GM18907 (cell line): ENCODE data around the gene TCF19.

Experiments
- ATAC-seq: cut with Tn5 transposase; IDR thresholded peaks from one replicate; pipeline ENCODE4 v1.9.1; 2021; ENCODE audit warnings: mild to moderate bottlenecking, moderate library complexity; ENCODE audit not compliant: unreplicated experiment

TCF19 gene, protein sequence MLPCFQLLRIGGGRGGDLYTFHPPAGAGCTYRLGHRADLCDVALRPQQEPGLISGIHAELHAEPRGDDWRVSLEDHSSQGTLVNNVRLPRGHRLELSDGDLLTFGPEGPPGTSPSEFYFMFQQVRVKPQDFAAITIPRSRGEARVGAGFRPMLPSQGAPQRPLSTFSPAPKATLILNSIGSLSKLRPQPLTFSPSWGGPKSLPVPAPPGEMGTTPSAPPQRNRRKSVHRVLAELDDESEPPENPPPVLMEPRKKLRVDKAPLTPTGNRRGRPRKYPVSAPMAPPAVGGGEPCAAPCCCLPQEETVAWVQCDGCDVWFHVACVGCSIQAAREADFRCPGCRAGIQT

DNA sequence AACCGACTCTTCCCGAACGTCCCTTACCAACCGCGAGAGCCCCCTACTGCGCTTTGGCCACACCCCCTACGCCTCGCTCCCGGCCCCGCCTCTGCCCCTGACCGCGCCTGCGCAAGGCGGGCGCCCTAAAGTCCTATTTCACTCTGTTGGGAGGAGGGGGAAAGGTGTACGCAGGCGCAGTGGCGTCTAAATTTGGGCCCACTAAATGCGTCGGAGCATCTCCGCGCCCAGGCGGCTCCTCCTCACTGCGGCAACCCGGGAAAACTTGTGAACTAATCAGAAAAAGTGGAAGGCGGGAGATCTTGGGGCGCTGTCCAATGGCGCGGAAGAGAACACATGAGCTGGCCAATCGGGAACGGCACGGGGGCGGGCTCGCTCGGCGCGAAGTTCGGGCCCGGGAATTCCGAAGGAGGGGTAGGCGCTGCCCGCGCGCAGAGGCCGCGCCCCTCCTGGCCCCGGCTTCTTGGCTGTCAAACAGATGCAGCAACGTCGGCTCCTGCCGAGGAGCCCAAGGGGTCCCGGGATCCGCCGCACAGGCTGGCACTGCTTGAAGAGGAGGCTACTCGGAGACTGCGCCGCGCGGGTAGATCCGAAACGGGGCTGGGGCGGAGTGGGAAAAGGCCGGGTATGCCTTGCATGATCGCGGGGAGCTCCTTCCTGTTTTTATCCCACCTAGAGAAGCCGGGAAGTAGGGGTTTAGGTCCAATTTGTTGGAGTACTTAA lies at the start of gene TCF19:
Gene TCF19, plus strand, starts transcription at position 450 of the 723 bp plus-strand sequence. CDS start 881 bp downstream, outside the sequence.
- ATAC-seq, result peak; percentile 75

DNA sequence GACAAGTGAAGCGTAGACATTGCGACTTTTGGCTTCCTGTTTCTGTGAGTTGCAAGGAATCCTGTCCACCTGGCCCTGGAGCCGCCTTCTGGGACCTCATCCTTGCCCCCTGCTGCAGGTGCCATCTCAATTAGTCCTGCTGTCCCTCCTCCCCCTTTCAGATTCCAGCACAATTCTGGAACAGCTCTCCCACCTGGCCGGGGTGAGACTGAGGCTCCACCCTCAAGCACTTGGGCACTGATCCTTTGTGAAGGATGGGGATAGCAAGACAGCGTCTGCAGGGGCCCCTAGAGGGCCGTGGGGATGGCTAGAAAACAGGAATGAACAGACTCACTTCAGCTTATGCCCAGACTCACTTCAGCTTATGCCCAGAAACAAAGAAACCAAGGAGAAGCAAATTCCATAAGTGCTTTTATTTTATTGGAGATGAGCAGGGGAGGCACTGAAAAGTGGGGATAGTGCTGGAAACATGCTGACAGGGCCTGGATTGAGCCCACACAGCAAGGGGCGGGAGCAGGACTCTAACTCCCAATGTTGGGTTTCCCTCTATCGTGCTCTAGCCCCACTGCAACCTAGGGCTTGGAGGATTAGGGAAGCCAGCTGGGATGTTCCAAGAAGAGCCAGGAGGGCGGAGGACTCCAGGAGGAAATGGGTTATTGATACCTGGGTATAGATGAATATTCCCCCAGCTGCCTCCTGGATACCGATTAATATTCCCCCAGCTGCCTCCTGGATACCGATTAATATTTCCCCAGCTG lies 47.4 kb upstream of the TCF19 start:
- ATAC-seq, result no peak

DNA sequence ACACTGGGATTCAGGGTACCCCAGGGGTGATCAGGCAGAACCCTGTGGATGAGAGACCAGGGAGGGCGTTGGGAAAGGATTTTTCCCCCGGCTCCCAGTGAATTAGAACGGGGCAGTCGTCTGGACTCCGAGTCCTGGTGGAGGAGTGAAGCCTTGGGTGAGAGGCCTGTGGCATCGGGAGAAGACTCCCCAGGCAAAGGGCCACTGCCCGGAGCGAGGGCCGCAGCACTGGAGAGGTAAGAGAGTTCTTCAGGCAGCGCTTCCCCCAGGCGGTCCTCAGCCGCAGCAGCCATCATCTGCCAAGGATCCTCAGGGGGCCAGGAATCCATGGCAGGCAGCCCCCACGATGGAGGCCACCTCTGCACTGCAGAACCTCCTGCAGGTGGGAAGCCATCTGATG lies 46.7 kb upstream of the TCF19 start:
- ATAC-seq, result no peak

DNA sequence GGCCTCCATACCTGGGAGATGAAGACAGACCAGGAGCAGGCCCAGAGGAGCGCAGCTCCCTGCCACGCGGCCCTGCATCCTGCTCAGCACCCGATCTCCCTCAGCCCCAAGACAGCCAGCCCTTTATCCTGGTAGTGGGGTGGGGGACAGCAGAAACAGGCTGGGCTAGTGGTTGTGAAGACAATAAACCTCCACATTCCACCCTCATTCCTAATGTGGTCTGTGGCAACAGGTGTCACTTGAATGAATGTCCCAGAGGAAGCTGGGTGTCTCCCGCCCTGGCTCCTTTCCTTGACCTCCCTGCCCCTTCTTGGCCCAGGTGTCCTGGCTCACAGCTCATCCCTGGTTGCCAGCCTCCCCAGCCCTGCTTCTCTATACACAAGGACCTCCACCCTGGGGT lies 45.9 kb upstream of the TCF19 start, which contains the start of gene C6orf15:
Gene C6orf15, minus strand, starts transcription at position 98 of the 400 bp plus-strand sequence. Its CDS starts 20 bp downstream, at position 78.
- ATAC-seq, result no peak

DNA sequence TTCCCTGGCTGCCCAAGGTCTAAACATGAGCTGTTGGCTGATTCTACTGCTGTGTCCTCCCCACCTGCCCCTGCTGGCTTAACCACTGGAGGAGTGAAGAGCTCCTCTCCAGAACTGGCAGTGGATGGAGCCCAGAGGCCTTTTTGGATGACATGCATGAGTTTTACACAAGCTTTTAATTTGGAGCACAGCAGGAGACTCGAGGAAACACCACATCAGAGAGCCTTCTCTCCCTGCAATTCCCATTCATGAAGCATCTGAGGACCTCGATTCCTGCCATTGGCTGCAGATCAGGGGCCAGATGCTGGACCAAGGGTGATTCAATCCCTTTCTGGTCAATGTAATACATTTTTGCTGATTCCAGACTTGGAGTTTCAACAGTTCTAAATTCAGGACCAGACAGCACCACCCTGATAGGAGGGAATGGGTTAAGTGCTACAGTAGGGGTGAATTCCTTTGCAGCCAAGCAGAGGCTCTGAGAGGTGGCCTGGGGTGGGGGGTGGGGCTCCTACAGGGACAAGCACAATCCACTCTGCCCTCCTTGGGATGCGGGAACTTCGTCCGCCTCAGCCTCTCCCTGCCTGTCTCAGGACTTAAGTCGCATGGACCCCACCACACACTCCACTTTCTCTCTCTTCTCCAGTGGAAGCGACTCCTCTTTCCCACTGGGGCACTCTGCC lies 44.4 kb upstream of the TCF19 start:
- no peak for ATAC-seq

DNA sequence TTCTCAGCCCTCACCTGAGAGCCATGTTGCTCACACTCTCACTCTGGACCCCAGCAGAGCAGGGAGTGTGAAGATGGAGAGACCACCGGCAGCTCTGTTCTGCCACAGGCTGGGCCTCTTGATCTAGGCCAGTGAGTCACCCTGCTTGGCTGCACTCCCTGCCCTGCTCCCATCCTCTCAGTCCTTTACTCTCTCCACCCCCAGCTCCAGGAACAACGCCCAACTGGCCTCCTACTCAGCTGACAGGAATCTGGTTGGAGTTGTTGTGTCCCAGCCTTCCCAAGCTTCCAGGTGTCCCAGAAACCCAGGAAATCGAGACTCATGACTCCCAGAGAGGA lies 43.9 kb upstream of the TCF19 start, which contains the start of gene PSORS1C1:
Gene PSORS1C1, plus strand, starts transcription at position 260 of the 338 bp plus-strand sequence. CDS start 14,833 bp downstream, outside the sequence.
- ATAC-seq, result no peak

DNA sequence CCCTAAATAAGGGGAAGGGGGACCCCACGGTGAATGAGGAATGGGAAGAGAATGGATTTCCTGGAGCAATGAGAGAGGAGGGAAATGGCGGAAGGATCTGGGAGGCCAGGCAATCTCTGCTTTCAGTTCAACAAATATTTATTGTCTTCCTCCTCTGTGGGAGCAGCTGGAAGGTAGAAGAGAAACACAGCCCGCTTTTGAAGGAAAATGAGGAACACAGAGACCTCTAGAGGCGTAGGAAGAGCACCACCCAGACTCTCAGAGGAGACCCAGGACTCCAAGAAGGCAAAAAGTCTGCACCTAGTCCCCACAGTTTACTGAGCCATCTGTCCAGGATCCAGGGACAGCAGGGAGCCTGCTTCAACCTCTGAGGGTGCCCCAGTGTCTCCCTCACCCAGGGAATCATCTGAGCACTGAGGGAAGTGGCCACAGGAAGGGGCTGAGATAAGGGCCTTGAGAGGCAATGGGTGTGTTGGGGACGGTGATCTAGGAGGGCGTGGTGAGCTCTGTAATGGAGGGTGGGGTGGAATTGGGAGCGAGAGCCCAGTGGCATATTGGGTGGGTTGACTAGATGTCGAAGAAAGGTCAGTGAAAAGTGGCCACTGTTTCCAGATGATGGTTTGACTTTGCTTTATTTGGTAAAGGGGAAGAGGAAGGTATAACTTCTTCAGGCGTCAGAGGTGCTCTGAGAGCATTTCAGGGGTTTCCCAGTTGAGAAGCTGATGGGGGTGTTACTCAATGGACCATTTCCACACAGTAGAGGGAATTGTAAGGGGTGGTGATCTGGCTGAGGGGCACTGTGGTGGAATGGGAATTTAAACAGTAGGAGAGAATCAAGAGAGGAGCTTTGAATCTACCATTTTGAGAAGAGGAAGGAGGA lies 43.2 kb upstream of the TCF19 start:
- ATAC-seq, result no peak

DNA sequence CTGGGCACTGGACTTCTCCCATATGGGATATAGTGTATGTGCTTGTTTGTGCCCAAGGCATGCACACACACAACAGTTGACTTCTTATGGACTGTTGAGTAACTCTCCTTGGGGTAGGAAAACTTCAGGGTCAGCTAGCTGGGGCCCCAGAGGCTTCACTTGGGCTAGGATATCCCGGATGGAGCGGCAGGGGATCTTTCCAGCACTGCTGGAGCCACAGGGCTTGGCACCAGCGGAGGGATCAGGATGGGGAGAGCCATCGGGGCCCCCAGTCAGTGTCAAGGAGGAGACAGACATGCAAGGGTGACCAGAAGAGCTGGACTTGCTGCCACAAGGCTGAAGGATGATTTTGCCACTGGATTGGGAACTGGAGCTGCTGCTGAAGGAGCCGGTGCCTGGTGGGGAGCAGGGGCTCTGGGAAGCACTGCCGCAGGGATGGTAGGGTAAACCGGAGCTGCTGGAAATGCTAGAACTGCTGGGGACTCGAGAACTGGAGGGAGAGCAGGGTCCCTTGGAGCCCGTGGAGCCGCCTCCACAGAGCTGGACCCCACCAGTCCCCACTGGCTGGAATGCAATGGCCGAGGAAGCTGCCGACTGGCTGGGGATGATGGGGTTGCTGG lies 42.3 kb upstream of the TCF19 start:
- ATAC-seq, result no peak

DNA sequence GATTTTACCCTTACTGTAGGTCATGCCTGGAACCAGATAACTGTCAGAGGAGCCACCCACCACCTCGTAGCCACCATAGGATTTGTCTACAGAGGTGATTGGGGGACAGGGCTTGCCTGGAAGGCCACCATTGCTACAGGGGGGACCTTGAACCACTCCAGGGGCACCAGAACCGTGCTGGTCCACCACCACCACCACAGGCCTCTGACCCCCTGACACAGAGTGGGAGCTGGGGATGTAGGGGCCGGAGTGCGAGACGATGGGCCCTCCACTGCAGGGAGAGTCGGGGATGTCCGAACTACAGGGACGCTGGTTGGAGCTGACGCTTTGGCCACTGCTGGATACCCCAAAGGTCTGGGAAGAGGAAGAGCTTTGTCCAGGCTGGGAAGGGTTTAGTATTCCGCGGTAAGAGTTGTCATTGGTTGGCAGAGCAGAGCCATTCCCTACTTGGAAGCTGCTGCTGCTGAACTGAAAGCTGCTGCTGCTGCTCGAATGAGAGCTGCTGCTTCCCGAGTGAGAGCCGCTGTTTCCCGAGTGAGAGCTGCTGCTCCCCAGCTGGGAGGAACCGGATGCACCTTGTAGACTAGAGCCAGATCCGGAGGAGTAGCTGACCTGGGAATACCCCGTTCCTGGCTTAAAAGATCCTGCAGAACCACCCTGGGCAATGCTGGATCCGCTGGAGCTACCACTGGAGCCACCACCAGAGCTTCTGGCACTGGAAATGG lies 41.6 kb upstream of the TCF19 start:
- ATAC-seq, result no peak

DNA sequence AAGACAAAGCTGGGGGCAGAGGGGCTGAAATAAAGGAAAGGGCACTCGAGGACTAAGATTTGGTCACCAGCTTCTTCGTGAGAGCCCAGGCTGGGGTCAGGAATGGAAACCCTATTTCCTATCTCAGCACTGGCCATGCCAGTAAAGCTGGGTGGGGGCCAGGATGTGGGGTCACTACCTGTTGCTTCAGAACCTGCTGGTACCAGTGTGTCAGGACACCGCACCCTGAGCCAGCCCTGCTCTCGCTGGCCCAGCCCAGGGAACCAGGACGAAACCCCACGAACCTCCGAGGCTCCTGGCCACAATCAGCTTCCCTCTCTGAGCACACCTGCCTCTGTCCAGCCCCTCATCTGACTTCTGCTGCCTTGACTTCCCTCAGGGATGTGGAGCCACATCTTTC lies 40.2 kb upstream of the TCF19 start:
- ATAC-seq, result no peak

DNA sequence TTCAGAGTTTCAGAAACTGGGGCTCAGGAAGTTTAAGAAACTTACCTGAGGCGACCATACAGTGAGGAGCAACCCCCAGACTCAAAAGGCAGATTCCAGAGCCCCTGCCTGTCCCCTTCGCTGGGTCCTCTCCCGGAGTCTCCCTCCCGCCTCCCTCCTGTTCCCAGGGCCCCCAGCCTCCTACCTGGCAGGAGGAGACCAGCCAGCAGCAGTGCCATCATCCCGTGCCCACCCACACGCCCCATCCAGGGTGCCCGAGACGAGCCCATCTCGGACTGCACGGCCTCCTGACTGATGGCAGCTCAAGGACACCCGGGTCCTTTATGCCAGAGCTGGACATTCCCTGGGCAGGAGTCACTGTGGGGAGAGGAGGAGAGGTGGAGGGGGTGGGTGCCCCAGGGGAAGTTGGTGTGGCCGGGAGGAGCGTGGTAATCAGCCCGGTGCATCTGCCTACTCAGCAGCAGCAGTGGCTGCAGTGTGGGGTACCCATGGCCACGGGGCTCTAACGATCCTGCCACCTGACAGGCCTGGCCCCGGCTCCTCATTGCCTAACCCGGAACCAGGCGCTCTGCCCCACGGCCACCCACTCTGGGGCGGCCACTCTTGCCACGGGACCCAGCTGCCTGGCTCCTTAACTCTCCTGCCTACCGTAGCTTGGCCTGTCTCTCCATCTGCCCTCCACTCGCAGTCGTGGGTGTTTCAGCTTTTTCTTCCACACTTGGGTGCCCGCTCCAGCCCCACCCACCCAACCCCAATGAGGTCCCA lies 38.1 kb upstream of the TCF19 start, which contains the start of gene CDSN:
Gene CDSN, minus strand, starts transcription at position 296 of the 765 bp plus-strand sequence. Its CDS starts 27 bp downstream, at position 269.
- no peak for ATAC-seq

DNA sequence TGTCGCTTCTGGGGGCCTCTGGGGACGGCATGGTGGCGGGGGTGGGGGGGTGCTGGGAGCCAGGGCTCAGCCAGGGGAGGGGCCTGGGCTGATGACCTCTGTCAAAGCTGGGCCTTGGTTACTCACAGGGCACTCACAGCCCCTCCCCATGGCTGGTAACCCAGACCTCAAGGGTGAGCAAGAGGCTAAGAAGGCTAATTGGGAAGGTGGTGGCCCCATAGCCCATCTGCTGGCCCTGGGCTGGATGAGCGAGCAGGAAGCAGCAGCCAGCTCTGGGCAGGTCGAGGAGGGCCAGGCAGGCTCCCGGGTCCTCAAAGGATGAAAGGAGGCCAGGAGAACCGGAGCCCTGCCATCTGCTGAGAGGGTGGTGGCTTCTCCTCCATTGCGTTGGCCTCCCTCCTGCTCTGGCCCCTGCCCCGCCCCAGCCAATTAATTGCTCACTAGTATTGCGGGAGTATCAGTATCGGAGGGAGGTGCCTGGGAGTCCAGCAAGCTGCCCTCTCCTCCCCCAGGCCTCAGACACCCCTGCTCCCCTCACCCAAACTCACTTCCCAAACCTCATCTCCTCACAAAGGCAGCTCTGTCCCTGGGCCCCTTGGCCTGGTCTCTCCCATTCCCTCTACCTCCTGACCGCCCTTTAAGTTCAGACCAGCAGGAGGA lies 37.1 kb upstream of the TCF19 start:
- no peak for ATAC-seq

DNA sequence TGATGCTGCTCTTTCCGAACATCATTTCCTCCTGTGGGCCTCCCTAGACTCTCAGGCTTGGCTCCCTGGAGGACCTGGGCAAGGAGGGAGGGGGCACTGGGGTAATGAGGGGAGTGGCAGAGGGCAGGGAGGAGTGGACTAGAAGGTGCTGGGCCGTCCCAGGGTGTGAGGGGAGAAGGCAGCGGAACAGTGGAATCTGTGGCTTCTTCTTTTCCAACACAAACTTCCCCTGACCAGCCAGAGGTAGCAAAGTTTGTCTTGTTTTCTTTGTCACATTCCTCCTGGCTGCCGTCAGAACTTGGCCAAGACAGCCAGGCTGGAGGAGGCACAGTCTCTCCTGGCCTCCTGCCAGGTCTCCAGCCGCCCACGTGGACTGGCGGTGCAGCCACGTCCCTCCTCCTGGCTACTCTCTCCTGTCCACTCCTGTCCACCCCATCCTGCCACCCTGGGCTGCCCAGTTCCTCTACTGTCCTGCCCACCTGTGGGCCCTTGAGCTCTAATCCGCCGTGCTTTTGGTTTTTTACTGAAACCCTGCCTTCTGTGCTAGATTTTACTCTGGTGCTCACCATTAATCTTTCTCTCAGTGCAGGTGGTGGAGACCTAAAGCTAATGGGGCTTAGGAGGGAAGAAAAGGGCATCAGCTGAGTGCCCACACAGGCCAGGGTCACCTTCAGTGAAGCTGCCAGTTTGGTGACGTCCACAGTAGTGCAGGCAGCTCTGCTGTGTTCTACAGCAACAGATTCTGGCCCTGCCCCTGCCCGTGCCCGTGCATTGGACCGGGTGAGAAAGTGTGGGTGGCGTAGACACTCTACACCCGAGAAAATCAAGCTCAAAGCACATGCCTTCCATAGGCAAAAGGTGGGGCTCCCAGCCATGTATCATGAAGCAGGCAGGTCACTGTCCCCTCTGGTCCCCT lies 35.3 kb upstream of the TCF19 start:
- ATAC-seq, result no peak

DNA sequence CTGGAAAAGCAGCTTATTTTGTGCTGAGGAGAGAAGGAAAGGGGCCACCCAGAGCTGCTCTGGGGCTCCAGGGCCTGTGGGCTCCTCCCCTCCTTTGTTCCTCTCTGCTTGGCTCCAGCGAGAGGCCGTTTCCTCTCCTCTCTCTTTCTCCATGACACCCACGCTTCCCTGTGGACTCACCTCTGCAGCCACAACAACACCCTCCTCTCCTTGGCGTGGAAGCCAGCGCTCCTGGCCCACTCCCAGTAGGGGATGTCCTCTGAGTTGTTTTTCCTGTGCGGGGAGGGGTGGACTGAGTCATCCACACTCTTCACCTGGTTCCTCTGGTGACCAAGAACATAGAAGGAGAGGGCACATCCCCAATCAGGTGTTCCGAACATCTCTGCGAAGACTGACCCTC lies 33.2 kb upstream of the TCF19 start:
- ATAC-seq, result no peak

DNA sequence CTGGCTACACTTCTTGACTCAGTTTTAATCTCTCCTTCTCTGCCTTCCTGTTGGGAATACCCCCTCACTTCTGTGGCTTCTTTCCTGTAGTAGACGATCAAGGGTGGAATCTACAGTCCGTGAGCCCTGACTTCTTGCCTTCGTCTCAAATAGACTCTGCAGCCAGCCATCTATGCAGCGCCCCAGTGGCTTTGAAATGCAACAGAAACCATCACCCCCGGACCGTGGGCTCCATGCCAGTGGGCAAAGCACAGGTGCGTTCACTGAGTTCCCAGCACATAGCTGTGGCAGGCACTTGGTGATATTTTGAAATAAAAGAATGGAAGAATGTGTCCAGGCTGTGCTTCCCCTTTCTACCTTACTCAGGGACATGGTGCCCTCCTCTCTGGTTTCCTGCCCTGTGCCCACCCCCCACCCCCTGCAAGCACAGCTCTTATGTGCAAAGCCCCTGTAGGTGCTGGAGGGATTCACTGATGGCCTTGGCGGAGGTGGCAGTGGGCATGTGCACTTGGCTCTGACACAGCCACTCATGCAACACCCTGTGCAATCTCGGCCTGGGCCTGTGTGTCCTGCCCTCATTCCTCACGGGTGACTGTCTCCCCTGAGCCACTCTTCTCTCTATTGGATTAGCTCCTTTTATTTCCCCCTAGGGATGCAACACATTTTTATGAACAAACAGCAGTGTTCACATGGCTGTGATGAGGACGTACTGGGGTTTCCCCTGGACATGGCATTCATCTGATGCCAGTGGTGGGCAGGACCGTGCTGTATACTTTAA lies 32.6 kb upstream of the TCF19 start:
- no peak for ATAC-seq
